Left lung (tissue), 10 donors: Measurements from ENCODE around the gene WWOX. TPM values are rescaled to one million over a fixed set of nuclear protein-coding genes. Genes with fewer than 3 reads are reported as not detected.

Experiments used
- ATAC-seq: fragments of 200-7000 bp; cut with Tn5 transposase; one replicate; pipeline ENCODE4 v1.9.1; 2020; ENCODE audit warnings: moderate library complexity
- DNase-seq, 4 donors: peaks; one replicate each; pipeline ENCODE4 v3.0.0-alpha.2; 2013 to 2020
- H3K27ac ChIP-seq, 2 donors: fragments of 200-600 bp; sonication (generic) in 1 of 2; one replicate each; pipeline versions ENCODE4 v1.5.0 to v1.8.0; 2020 to 2021
- H3K27me3 ChIP-seq, 2 donors: fragments of 200-600 bp; sonication (generic) in 1 of 2; one replicate each; pipeline versions ENCODE4 v1.5.0 to v1.8.0; 2020 to 2021
- H3K36me3 ChIP-seq, 2 donors: fragments of 200-600 bp; sonication (generic) in 1 of 2; one replicate each; pipeline versions ENCODE4 v1.5.0 to v1.8.0; 2020 to 2021
- H3K4me1 ChIP-seq, 2 donors: fragments of 200-600 bp; one replicate each; pipeline ENCODE4 v1.8.0; 2021
- H3K4me3 ChIP-seq, 2 donors: fragments of 200-600 bp; sonication (generic) in 1 of 2; one replicate each; pipeline versions ENCODE4 v1.5.0 to v1.8.0; 2020 to 2021; ENCODE audit warnings: mild to moderate bottlenecking in 1 of 2
- H3K9me3 ChIP-seq, 2 donors: fragments of 200-600 bp; sonication (generic) in 1 of 2; one replicate each; pipeline versions ENCODE4 v1.5.0 to v1.8.0; 2020 to 2021
- intact Hi-C, 2 donors: fragments of 100-400 bp; cut with DNase I; formaldehyde crosslinking; loops; one replicate each; pipeline versions ENCODE4 v1.11.2 to v1.14.2; 2022
- polyA plus RNA-seq, 6 donors: library from polyadenylated mRNA; unstranded; fragments of 120-200 nt; gene quantifications; one replicate each; pipeline ENCODE4 v1.2.1, GENCODE V29; 2013; ENCODE audit not compliant: insufficient read length in 6 of 6
- total RNA-seq, 2 donors: library from RNA; stranded (reverse); fragmentation: NEBNext Ultra II Directional; extraction: Animal tissue kit (Norgen Biotek cat#: 25700); gene quantifications; one replicate each; pipeline ENCODE4 v1.2.1, GENCODE V29; 2021
- TF ChIP-seq, protein P1 (sequence below), 2 donors: fragments of 200-600 bp; sonication (generic) in 1 of 2; IDR thresholded peaks; one replicate each; pipeline versions ENCODE4 v1.5.0 to v1.8.0; 2021; ENCODE audit warnings: antibody characterized with exemption in 2 of 2
- donor health status: DM: no; HTN: yes; CAD: no.
- donor health status: DM: no; HTN: no; CAD: no.

The WWOX gene
- total and polyA plus RNA-seq, 8 donors: 17.2 to 40.3 (median 30.8) TPM

DNA sequence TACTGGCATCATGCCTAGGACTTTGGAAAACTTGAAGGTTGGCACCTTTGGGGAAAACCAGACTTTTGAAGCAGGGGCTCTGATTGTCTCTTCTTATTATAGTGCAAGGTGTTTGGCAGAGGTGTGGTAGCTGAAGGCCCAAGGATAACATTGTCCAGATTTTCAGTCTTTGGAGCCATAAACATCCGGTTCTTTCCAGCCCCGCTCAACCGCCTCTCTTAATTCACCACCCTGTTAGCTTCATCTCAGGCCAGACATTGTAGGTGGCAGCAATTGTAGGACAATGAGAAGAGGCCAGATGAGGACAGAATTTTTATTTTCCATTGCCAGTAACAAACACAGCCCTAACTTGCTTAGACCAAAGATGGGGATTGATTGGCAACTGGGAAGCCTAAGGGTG is 851.3 kb downstream of the WWOX start:
- H3K4me3 ChIP-seq: no peak overlapping the region
- ATAC-seq: no peak
- peaks cover 0 to 8% of the 10 kb centered on the region in 2 donors for H3K9me3 ChIP-seq
- no peaks in the 10 kb centered on the region for H3K36me3 ChIP-seq
- intact Hi-C loops: no loop called here
- no peak overlapping the region for H3K27ac ChIP-seq
- no peak for DNase-seq
- TF ChIP-seq, protein P1, sequence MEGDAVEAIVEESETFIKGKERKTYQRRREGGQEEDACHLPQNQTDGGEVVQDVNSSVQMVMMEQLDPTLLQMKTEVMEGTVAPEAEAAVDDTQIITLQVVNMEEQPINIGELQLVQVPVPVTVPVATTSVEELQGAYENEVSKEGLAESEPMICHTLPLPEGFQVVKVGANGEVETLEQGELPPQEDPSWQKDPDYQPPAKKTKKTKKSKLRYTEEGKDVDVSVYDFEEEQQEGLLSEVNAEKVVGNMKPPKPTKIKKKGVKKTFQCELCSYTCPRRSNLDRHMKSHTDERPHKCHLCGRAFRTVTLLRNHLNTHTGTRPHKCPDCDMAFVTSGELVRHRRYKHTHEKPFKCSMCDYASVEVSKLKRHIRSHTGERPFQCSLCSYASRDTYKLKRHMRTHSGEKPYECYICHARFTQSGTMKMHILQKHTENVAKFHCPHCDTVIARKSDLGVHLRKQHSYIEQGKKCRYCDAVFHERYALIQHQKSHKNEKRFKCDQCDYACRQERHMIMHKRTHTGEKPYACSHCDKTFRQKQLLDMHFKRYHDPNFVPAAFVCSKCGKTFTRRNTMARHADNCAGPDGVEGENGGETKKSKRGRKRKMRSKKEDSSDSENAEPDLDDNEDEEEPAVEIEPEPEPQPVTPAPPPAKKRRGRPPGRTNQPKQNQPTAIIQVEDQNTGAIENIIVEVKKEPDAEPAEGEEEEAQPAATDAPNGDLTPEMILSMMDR (IDR thresholded peaks at IDR 0.05): no peak
- no peaks in the 10 kb centered on the region for H3K27me3 ChIP-seq
- H3K4me1 ChIP-seq: no peaks in the 10 kb centered on the region

DNA sequence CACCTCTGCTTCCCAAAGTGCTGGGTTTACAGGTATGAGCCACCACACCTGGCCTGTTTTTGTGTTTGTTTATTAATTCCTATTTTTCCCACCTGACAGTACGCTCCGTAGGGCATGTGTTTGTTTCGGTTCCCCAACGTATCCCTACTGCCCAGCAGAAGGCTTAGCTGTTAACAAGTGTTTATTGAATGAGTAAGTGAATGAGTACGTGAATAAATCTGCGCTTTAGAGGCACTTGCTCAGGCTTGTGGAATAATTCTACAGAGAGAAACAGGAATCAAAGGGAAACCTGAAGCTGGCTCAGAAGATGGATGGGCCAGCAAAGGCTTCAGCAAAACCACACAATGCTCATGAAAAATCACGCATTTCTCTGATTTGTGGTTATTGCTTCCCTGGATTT is 853.2 kb downstream of the WWOX start:
- intact Hi-C loops: no loop called here
- Histone ChIP-seq H3K36me3 (no peaks in the 10 kb centered on the region), H3K4me1 (no peaks in the 10 kb centered on the region), H3K4me3 (no peak overlapping the region), H3K27me3 (no peaks in the 10 kb centered on the region), H3K9me3 (peaks cover 0 to 8% of the 10 kb centered on the region in 2 donors), H3K27ac (no peak overlapping the region)
- DNase-seq (no peak), ATAC-seq (no peak)
- TF ChIP-seq, protein P1 (IDR thresholded peaks at IDR 0.05): no peak

DNA sequence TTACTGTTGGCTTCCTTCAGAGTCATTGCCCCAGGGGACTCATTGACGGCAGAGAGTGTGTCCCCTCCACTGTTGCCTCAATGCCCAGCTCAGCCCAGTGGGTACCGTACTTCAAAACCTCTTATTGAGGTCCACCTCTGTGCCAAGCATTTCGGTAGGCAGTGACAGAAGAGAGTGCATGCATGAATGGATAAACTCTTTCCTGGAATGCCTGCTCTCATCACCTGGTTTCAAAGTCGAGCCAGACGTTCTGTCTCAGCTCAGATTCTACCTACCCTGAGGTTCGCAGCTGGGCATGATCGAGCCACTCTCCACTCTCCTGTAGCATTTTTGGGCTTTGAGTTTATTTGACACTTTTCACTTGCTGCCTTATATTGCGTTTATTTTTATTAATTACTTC is 854.1 kb downstream of the WWOX start:
- TF ChIP-seq, protein P1 (IDR thresholded peaks at IDR 0.05): no peak
- DNase-seq: no peak
- intact Hi-C loops: no loop called here
- Histone ChIP-seq H3K27ac (no peak overlapping the region), H3K4me1 (no peaks in the 10 kb centered on the region), H3K27me3 (no peaks in the 10 kb centered on the region), H3K36me3 (no peaks in the 10 kb centered on the region), H3K9me3 (peaks cover 0 to 4% of the 10 kb centered on the region in 2 donors), H3K4me3 (no peak overlapping the region)
- no peak for ATAC-seq

DNA sequence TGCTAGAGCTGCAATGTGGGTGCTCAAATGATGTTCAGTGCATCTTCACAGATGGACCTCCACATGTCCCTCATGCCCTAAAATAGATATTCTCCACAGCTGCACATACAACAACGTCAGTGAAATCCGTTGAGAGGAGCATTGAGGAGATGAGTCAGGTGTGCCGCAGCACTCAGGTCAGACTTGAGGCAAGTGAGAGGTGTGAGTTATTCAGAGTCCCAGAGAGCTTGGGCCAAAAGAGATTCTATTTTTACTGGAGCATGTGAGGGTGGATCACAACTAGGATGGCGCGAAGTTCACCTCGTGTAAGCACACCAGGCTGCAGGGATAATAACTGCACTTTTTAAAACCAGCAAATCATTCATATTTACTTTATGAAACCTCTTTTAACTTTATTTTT is 855.8 kb downstream of the WWOX start:
- Histone ChIP-seq H3K4me1 (no peaks in the 10 kb centered on the region), H3K27ac (no peak overlapping the region), H3K4me3 (no peak overlapping the region), H3K9me3 (no peaks in the 10 kb centered on the region), H3K36me3 (no peaks in the 10 kb centered on the region), H3K27me3 (no peaks in the 10 kb centered on the region)
- ATAC-seq (no peak), DNase-seq (no peak)
- intact Hi-C loops: no loop called here
- TF ChIP-seq, protein P1 (IDR thresholded peaks at IDR 0.05): no peak

DNA sequence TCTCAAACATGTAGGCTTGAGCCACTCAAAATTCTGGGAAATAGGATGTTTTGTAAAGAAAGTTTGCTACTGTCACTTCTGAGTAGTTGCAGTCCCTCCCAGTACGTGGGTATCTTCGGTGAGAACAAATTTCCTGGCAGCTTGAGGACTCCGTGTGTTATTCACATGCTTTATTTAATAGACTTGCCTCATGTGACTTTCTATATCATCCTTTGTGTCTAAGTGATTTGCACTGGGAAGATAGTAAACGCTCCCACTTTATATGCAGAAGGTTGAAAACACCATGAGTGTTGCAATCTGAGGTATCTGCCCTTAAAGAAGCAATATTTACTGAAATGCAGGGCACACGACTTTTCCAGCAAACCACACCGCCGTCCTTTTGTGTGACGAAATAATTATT is 857.4 kb downstream of the WWOX start:
- TF ChIP-seq, protein P1 (IDR thresholded peaks at IDR 0.05): no peak
- H3K9me3 ChIP-seq: no peaks in the 10 kb centered on the region
- no peaks in the 10 kb centered on the region for H3K36me3 ChIP-seq
- H3K4me1 ChIP-seq: no peaks in the 10 kb centered on the region
- no peak overlapping the region for H3K4me3 ChIP-seq
- H3K27ac ChIP-seq: no peak overlapping the region
- H3K27me3 ChIP-seq: no peaks in the 10 kb centered on the region
- ATAC-seq: no peak
- DNase-seq: no peak
- intact Hi-C loops: no loop called here
